CD4-positive, alpha-beta T cell treated with Interleukin-12 subunit alpha and Interleukin-12 subunit beta, for 1 hour (primary cell): ENCODE results near the gene KCNQ5.

ENCODE experiments used
- DNase-seq: peaks from one replicate; pipeline ENCODE4 v3.0.0-alpha.2; 2020

Gene KCNQ5

DNA sequence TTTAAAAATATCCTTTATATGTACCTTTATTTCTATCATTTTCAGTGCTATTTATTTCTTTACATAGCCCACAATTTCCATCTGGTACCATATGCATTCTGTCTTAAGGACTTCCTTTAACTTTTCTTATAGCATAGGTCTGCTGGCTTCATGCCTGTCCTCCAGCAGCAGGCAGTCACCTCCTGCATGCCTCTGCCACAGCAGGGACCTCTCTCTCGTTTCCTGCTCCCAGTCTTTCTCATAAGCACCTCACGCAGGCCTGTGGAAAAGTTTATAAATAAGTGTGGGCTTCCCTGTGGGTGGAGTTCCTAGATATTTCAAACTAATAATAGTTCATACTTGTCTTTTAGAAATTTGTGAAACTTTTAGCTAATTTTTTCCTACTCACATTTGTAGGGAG lies 133.9 kb downstream of the KCNQ5 start:
- DNase-seq = no peak

DNA sequence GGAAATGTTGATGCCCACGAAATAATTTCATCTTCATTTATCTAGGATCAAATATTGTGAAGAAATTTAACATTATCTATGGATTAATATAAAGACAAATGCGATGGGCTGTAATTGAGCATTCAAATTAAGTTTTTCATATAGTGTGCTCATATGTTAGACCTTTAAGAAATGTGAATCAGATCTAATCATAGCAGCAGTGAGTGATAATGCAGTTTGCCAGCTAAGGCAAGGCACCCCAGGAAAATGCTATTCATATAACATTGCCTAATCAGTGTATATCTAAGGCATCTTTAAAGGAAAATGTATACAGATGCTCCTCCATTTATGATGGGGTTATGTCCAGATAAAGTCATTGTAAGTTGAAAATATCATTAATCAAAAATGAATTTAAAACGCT lies 135.2 kb downstream of the KCNQ5 start:
- no peak for DNase-seq

DNA sequence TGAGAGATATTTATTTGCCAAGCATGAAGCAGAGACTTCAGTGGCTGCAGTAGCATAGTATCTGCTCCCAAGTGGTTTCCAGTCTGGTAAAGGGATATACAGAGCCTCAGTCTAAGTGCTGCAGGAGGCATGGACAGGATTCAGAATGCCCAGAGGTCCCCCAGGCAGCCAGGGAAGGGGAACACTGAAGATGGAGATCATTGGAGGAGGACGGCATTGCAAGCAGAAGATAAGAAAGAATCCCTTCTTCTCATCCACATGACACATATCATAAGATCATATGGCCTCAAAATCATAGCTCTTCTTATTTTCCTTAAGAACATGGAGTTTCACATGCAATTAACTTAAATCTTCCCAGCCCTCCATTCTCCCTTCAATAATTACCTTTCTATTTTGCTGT lies 136.1 kb downstream of the KCNQ5 start:
- DNase-seq = no peak

DNA sequence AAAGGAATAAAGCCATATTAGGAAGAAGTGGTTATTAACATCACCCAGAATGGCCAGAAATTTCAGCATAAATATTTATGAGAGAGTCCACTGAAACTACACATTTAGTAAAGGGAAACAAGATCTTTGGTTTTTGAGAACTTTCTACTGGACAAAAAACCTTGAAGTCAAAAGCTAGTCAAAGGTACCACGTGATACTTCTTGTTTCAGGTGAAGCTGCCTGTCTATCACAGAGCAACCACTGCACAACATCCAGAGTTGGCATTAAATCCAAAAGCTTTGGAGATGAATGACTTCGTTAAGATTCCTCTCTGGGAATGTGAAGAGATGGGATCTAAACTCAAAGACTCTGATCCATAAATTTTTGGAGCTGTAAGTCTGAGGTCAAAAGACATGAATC lies 137.0 kb downstream of the KCNQ5 start:
- no peak for DNase-seq

DNA sequence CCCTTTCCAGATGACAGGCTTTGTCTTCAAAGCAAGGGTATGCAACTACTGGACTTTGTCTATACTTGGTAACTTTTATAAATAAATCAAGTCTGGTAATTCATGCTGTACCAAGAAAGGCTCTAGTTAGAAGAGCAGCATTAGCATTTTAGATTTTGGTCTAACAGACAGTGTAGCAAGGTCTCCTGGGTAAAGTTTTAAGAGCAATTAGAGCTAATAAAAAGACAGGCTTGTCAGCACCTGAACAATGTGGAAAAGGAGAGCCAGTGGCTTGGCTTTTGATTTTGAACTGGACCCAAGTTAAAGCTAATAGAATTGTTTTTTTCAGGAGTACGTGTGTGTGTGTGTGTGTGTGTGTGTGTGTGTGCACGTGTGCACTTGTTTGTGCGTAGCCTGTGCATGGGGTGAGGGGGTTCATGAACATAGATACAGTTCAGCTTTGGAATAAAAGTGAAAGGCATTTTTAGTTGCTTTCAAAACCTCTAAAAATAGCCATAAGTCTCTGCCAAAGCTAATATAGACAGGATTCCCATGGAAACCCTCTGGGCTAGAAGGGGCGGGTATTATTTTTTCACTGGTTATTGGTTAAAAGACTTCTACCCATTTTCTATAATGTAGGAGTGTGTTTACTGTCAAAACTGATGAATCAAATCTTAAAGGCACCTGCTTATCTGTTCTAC lies 138.4 kb downstream of the KCNQ5 start:
- DNase-seq = no peak

DNA sequence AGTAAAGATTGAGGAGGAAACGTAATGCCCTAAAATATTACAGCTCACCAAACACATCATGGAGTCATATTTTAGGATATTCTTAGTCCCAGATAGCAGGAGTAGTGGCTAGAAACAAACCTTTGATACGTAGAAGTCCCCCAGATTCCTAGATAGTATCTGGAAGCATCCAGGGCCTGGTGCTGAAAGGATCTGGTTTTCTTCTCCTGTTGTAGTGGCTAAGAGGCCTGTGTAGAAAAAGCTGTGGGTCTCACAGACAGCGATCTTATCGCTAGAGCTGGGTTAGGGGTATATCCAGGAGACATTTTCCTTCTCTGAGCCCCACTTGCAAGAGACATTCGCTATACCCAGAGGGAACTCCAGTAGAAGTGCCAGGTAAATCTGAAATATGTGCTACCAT lies 139.9 kb downstream of the KCNQ5 start:
- DNase-seq = no peak

DNA sequence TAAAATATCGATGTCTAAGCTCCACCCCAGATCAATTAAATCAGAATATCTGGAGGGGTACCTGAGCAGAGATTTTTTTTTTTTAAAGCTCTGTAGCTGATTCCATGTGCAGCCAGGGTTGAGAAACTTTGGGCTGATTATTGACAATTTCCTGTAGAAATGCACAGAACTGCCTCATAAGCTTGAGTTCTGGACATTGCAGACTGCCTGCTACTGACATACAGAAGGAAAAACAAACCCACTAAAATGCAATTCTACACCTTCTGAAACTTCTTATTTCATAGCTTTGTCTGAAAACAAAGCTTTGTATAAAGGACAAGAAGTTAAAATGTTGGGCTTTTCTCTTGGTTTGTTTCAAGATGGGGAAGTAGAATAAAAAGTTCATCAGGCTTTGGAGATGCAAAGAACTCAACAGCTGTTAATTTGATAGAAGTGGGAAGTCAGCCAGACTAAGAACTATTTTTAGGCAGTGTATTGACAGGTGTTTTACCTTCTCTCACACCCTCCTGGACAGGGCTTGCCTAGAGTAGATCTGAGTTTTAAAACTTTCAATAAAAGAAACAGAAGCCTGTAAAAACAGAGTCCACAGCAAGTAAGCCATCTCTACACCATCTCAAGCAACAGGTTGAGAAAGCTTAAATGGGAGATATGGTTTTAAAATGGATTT lies 147.7 kb downstream of the KCNQ5 start:
- no peak for DNase-seq

DNA sequence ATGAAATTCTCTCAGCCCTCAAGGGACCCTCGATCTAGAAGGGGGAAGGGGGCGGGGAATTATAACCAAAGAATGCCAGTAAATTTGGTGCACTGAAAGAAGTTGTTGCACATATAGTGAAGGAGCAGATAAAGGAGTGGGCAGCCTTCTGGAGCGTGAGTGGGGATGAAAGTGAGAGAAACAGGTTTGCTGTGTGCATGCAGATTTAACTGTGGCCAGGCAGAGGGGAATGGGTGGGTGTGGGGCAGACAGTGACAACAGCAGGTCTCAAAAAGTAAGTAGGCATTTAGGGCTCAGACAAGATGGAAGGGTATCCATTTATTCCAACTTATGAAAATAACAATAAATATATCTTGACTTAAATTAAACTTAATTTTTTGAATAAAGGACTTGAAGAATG lies 149.1 kb downstream of the KCNQ5 start:
- no peak for DNase-seq

DNA sequence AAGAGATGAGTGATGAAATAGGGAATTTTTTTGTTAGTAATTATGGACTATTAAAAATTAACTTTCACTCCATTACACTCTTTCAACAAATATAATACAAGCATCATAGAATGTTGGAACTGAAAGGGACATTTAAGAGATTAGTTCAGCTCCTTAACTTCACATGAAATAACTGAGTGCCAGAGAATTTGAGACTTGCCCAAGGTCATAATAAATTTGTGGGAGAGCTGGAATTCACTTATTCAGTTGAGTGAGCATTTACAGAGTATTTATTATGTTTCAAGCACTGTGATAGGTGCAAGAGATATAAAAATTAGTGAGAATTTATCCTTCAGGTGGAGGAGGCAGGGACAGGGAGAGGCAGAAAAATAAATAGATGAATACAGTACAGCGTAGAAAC lies 154.6 kb downstream of the KCNQ5 start:
- DNase-seq = no peak

DNA sequence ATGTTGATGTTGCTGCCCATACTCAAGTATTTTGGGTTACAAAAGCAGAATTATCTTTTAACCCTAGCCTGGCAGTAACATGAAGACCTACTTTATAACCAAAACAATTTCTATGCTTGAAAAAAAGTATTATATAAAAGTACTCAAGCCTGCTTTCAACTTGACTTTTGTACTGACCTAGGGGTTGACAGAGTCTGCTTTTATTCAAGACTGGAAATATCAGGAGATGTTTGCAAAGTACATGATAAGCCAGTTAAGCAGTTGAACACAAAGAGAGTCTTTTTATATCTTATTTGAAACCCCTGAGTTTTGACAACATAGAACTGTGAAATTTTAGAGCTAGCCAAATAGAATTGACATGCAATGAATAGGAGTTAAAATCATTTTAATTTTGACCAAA lies 159.8 kb downstream of the KCNQ5 start:
- DNase-seq = no peak

DNA sequence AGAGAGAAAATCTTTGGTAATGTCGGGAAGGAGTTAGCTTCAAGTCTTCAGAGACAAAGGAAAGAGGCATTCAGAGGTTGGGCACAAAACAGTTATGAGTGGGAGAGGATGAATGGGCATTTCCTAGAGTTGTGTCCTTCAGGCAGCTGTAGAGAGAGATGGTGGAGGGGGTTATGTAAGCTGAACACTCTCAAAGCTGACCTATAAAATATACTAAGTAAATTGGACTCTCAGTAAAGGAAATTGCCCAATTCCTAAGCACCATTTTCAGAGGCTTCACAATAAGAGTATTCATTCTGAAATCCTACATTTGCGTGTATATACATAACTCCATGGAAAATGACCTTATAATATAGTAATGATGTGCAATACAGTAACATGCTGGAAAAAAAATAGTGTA lies 161.2 kb downstream of the KCNQ5 start:
- no peak for DNase-seq

DNA sequence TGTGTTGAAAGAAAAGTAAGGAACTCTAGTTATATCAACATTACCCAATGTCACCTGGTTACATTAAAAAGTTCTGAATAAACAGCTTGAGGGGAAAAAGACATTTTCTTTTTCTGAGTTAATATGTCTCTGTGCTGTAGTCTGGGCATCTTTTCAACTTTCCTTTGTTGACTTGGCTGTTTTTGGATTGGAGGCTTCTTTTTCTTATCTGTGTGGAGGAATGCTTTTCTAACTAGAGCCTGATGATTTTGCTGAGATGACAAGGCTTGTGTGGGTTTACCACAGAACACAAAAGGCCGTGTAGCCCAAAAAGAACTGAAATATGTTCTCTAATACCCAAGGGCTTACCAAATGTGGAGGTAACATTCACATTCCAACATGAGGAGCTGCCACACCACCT lies 161.8 kb downstream of the KCNQ5 start:
- no peak for DNase-seq

DNA sequence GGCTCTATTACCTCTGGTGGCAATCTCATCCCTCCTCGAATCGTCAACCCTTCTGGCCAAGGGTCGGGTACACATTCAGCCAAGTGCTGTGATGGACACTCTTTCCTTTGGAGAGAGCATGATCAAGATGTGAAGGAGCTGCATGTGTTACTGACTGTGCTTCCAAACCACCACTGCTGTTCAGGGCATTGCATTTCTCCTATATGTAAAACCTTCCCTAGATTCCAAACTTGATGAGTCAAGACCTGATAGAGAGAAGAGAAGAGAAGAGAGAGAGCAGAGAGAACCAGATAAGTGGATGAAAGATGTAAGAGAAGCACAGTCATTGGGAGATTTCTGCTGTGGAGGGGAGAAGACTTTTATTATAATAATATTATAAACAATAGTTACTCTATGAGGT lies 162.2 kb downstream of the KCNQ5 start:
- no peak for DNase-seq

DNA sequence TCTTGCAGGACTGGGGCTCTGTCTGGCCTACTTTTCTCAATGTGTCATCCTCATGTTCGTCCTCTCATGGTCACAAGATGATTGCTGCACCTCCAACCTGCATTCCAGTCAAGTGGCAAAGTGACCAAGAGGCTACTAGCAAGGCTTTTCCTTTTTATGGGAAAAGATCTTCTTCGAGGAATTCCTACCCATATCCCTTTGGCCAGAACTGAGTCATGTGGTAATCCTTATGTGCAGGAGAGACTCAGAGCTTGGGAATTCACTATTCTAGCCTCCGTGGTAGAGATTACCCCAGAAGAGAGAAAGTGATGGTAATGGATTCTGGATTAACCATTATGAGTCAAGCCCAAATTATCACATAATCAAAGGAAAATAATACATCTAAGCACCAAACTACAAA lies 162.7 kb downstream of the KCNQ5 start:
- DNase-seq = no peak

DNA sequence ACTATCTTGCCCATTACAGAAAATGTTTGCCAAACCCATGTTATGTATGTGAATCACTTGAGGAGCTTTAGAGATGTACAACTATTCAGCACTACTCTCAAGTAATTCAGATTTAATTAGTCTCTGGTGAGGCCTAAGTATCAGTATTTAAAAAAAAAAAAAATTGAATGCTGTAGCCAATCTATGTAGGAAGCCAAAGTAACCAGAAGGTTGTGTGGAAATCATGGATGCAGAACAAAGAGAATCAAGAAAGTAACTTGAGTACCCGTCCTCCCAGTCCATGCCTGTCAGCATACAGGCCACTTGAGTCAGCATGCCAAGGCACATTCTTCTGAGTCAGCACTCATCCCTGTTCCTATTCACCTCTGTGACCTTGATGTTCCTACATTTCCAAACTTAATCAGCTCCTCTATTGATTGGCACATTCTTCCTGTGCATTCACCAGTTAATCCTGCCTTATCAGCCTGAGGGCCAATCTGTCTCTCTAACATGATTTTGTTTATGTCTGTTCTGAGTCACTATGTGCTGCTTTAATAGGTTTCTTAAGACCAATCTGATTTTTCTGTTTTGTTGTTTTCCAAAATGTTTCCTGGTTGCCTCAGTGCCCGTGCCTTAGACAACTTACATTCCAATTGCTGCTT lies 165.6 kb downstream of the KCNQ5 start:
- DNase-seq = no peak

DNA sequence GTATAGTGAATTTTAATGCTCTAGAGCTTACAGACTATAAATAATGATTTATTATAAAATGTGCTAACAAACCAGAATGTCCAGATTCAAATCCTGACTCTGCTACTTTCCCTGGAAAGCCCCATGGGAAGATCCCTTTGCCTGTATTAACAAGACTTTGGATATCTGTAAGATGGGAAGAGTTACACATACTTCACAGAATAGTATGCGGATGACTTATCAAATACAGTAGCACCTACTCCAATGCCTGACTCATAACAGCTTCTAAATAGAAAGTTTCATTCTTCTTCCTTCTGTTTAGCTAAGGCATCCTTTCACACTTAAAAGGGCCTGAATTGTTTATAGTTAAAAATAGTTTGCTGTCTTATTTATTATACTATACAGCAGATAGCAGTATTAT lies 166.3 kb downstream of the KCNQ5 start:
- no peak for DNase-seq

DNA sequence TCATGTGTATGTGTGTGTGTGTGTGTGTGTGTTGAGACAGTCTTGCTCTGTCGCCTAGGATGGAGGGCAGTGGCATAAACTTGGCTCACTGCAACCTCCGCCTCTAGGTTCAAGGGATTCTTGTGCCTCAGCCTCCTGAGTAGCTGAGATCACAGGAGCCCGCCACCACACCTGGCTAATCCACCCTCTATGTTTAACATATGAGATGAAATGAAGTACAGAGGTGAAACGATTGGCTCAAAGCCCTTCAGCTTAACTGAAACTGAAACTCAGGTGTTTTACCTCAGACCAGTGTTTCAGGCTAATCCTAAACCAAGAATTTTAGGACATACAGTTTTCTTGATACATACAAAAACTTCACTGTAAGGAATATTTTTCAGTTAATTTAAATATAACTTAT lies 167.3 kb downstream of the KCNQ5 start:
- no peak for DNase-seq

DNA sequence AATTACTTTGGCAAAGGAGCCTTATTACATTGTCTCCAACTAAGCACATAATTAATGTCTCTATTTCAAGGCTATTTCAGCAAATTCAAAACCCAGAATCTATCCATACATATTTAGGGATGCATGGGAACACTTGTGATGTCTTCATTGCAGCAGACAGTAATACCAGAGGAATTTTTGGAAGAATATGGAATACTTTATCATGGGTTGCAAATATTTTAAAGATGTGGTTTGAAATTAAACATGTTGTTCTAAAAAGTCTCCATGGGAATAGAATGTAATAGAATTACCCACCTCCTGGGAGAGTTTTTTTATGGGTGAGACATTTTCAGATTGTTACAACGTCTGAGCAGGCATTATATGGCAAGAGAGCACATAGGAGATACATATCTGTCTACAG lies 170.8 kb downstream of the KCNQ5 start:
- no peak for DNase-seq

DNA sequence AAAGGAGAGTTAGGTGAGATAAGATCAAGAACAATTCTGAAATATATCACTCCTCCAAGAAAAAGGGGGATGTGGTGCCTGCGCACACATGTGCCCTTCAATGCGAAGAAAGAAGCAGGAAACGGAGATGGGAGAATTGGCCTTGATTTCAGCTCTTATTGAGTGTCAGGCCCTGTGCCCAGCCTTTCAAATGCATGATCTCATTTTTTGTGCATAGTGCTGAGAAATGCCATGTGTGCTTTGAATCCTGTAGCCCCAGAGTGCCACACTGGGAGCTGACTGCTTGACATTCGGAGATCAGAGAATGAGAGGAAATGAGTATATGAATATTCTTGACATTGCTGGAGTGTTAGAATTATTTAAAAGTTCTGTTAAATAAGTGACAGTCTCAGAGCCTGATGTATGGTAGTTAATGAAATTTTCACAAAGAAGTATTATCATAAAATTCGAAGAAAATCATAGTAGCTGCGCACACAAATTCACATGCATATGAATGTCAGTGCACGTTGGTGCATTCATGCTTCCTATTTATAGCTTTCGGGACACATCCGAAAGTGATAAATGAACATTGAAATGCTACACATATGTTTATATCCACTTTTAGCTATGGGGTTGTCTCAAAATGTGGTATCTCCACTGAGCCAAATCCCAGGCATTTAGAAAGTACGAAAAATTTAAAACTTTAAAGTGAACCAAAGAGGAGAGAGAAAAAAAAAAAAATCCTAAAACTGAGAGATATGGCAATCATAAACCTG lies 172.0 kb downstream of the KCNQ5 start:
- no peak for DNase-seq

DNA sequence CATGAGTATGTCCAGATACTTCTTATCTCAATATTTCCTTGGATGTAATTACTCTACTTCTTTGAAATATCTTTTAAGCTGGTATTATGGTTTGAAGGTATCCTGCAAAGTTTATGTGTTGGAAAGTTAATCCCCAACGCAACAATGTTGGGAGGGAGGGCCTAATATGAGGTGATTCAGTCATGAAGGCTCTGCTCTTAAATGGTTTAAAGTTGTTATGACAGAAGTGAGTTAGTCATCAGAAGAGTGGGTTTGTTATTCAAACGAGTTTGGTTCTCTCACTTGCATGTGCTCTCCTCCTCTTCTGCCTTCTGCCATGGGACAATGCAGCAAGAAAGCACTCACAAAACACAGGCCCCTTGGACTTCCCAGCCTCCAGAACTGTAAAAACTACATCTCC lies 176.3 kb downstream of the KCNQ5 start:
- no peak for DNase-seq

DNA sequence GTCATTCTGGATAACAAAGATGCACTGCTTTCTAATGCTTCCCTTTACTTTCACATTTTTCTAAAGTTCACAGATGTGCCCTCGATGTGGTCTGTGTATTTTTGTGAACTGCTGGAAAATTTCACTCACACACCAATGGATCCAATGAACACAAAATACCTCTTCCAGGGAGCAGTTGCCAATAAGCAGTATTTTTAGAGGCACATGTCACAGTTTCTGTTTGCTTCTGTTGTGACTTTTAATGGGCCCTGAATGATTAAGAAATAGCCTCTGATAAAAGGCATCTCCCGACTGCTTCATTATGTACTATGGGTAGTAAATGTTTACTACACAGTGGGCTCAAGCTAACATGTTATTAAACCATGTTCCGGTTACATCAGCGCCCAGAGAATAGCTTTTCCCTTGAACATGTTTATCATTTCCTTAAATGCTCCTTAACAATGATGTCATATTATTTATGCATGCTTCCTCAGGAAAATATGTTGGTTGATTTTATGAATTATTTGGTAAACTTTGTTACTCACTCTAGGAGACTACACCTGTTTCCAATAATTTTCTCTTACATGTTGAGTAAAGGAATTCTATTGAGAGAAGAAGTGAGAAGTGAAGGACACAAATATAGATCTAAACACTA lies 188.0 kb downstream of the KCNQ5 start:
- DNase-seq = no peak

DNA sequence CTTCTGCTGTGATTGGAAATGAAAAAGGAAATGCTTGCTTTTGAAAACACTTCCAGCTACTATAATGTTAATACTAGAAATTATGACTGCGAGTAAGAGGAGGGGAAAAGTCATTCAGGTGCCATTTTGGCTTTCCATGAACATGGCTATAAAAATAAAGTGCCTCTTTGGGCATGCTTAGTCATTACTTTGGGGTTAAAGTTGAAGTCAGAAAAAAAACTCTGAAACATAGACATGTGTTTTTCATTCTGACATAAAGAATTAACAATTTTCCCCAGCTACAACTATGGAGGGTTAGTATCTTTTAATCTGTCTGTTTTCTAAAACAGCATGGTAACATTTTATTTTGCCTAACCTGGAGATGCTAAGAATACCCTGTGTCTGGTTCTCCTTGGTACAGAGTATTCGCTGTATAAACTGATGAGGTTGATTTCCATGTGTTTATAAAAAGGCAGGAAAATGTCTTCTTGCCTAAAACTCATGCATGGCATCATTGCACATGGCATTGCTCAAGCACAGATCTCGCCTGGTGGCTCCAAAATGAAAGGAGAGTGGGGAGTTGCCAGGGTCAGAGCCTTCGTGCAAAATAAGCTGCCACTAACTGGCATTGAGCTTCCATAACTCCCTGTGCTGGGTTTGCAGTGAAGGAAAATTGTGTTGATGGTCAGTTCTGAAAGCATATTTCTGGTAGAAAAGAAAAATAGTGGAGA lies 188.9 kb downstream of the KCNQ5 start:
- no peak for DNase-seq

DNA sequence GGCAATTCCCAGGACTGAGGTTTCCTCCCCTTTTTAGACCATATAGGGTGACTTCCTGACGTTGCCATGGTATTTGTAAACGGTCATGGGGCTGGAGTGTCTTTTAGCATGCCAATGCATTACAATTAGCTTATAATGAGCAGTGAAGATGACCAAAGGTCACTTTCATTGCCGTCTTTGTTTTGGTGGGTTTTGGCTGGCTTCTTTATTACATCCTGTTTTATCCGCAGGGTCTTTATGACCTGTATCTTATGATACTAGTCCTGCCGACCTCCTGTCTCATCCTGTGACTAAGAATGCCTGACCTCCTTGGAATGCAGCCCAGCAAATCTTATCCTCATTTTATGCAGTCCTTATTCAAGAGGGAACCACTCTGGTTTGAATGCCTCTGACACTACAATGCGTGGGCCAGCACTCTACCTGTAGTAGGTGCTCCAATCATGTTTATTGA lies 190.1 kb downstream of the KCNQ5 start:
- DNase-seq = no peak
